Gastroesophageal sphincter (tissue), 4 donors: ENCODE measurements around the gene SLC25A10. TPM values are rescaled to one million over a fixed set of nuclear protein-coding genes. Genes with fewer than 3 reads are reported as not detected.

ENCODE experiments used
- ATAC-seq: fragments of 150-250 bp; one replicate; pipeline ENCODE4 v1.9.1; 2016; ENCODE audit warnings: mild to moderate bottlenecking, moderate library complexity
- H3K27ac ChIP-seq, 4 donors: fragments of 200-600 bp; sonication (generic) in 3 of 4; 1 replicate in 3 of 4; 2 replicates in 1 of 4; pipeline ENCODE4 v1.5.1; 2016 to 2019
- H3K27me3 ChIP-seq: fragments of 200-600 bp; sonication (generic); one replicate; pipeline ENCODE4 v1.5.1; 2019
- H3K36me3 ChIP-seq, 2 donors: fragments of 200-600 bp; sonication (generic); one replicate each; pipeline ENCODE4 v1.5.1; 2019; ENCODE audit warnings: control low read depth in 1 of 2
- H3K4me1 ChIP-seq, 3 donors: fragments of 200-600 bp; sonication (generic); 1 replicate in 2 of 3; 2 replicates in 1 of 3; pipeline ENCODE4 v1.5.1; 2016 to 2019; ENCODE audit warnings: control low read depth in 2 of 3
- H3K4me3 ChIP-seq, 2 donors: fragments of 200-600 bp; sonication (generic); one replicate each; pipeline ENCODE4 v1.5.1; 2019; ENCODE audit warnings: mild to moderate bottlenecking in 1 of 2, moderate library complexity in 1 of 2
- H3K9me3 ChIP-seq, 3 donors: fragments of 200-600 bp; sonication (generic); one replicate each; pipeline ENCODE4 v1.5.1; 2017 to 2019; ENCODE audit warnings: control low read depth in 2 of 3
- EP300 ChIP-seq: sonication (generic); formaldehyde crosslinking; IDR thresholded peaks from one replicate; pipeline ENCODE4 v1.6.1; 2017; ENCODE audit warnings: antibody characterized with exemption, mild to moderate bottlenecking
- POLR2A ChIP-seq, 2 donors: fragments of 450-650 bp; IDR thresholded peaks; one replicate each; pipeline ENCODE4 v1.6.1; 2017; ENCODE audit warnings: antibody characterized with exemption in 2 of 2, mild to moderate bottlenecking in 2 of 2, moderate library complexity in 1 of 2
- POLR2AphosphoS5 ChIP-seq: sonication (generic); formaldehyde crosslinking; IDR thresholded peaks from one replicate; pipeline ENCODE4 v1.6.1; 2017; ENCODE audit warnings: antibody characterized with exemption
- WGBS, 2 donors: methylation state at CpG; one replicate each; pipeline ENCODE4 v1.1.5; 2018; ENCODE audit warnings: low coverage in 1 of 2; 5-methylcytosine and 5-hydroxymethylcytosine counted together
- total RNA-seq, 4 donors: library from RNA; depleted of rRNA; stranded (reverse); fragments of >200 nt; gene quantifications; one replicate each; pipeline ENCODE4 v1.1.0, GENCODE V29; 2016
- TF ChIP-seq, protein P1 (sequence below), 4 experiments: fragments of 200-600 bp in 2 of 4; fragments of 450-650 bp in 2 of 4; sonication (generic) in 1 of 4; IDR thresholded peaks; one replicate each; pipeline ENCODE4 v1.5.1; 2017 to 2019; ENCODE audit warnings: antibody characterized with exemption in 4 of 4, mild to moderate bottlenecking in 2 of 4, moderate library complexity in 2 of 4

Gene SLC25A10
- total RNA-seq, 4 donors from 2014 or later: 3.0 to 8.8 (median 5.0) TPM

DNA sequence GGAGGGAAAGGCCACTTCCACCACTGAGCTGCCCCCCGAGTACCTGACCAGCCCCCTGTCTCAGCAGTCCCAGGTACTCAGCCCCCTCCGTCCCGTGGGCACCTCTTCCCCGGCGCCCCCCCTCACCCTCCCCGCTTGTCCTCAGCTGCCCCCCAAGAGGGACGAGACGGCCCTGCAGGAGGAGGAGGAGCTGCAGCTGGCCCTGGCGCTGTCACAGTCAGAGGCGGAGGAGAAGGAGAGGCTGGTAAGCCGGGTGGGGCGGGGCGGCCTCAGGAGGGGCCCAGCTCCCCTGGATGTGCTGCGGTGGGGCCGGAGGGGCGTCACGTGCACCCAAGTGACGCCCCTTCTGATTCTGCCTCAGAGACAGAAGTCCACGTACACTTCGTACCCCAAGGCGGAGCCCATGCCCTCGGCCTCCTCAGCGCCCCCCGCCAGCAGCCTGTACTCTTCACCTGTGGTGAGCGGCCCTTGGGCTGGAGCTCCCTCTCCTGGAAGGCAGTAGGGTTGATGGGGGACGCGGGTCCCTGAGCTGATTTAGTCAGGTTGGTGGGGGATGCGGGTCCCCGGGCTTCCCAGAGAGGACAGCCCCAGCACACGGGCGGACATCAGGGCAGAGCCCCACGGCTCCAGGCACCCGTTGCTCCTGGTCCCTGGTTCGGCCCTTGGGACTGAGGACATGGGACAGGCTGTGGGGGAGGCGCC is 18.4 kb upstream of the SLC25A10 start:
- Histone ChIP-seq H3K27me3 (no peaks in the 10 kb centered on the region), H3K9me3 (no peaks in the 10 kb centered on the region), H3K27ac (no peak overlapping the region), H3K36me3 (peaks cover 0 to 100% of the 10 kb centered on the region in 2 donors), H3K4me3 (no peak overlapping the region), H3K4me1 (no peaks in the 10 kb centered on the region)
- TF ChIP-seq, protein P1, sequence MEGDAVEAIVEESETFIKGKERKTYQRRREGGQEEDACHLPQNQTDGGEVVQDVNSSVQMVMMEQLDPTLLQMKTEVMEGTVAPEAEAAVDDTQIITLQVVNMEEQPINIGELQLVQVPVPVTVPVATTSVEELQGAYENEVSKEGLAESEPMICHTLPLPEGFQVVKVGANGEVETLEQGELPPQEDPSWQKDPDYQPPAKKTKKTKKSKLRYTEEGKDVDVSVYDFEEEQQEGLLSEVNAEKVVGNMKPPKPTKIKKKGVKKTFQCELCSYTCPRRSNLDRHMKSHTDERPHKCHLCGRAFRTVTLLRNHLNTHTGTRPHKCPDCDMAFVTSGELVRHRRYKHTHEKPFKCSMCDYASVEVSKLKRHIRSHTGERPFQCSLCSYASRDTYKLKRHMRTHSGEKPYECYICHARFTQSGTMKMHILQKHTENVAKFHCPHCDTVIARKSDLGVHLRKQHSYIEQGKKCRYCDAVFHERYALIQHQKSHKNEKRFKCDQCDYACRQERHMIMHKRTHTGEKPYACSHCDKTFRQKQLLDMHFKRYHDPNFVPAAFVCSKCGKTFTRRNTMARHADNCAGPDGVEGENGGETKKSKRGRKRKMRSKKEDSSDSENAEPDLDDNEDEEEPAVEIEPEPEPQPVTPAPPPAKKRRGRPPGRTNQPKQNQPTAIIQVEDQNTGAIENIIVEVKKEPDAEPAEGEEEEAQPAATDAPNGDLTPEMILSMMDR (IDR thresholded peaks at IDR 0.05): no peak
- no peak for TF ChIP-seq POLR2AphosphoS5
- TF ChIP-seq POLR2A (IDR thresholded peaks at IDR 0.05): no peak
- TF ChIP-seq EP300: no peak
- no peak for ATAC-seq
- 83% methylated on average over 8 of the region's 35 CpGs; no CpG with 5 or more reads in 1 of the 2 donors for WGBS, 2 donors

- Histone ChIP-seq H3K9me3 (no peaks in the 10 kb centered on the region), H3K27me3 (no peaks in the 10 kb centered on the region), H3K27ac (no peak overlapping the region), H3K4me3 (no peak overlapping the region), H3K4me1 (no peaks in the 10 kb centered on the region), H3K36me3 (peaks cover 0 to 100% of the 10 kb centered on the region in 2 donors)
- 76% methylated on average over 4 of the region's 19 CpGs; no CpG with 5 or more reads in 1 of the 2 donors for WGBS, 2 donors
- TF ChIP-seq POLR2AphosphoS5: no peak
- no peak for TF ChIP-seq POLR2A (IDR thresholded peaks at IDR 0.05)
- no peak for TF ChIP-seq EP300
- TF ChIP-seq, protein P1 (IDR thresholded peaks at IDR 0.05): no peak
- no peak for ATAC-seq
Measured at GRCh38 chr17:81694810-81695209, 17.3 kb upstream of the SLC25A10 start.

- no peak for ATAC-seq
- H3K4me1 ChIP-seq: no peaks in the 10 kb centered on the region
- no CpG with 5 or more reads among the region's 6 CpGs for WGBS, 2 donors
- H3K4me3 ChIP-seq: no peak overlapping the region
- TF ChIP-seq, protein P1 (IDR thresholded peaks at IDR 0.05): no peak
- TF ChIP-seq POLR2A (IDR thresholded peaks at IDR 0.05): no peak
- no peak for TF ChIP-seq EP300
- TF ChIP-seq POLR2AphosphoS5: no peak
- no peak overlapping the region for H3K27ac ChIP-seq
- H3K36me3 ChIP-seq: peaks cover 0 to 98% of the 10 kb centered on the region in 2 donors
- H3K27me3 ChIP-seq: no peaks in the 10 kb centered on the region
- no peaks in the 10 kb centered on the region for H3K9me3 ChIP-seq
Measured at GRCh38 chr17:81695211-81695610, 16.9 kb upstream of the SLC25A10 start.

GRCh38 chr17:81695801-81696200 is 16.3 kb upstream of the SLC25A10 start:
- H3K9me3 ChIP-seq: no peaks in the 10 kb centered on the region
- H3K27ac ChIP-seq: no peak overlapping the region
- no peak for ATAC-seq
- H3K4me3 ChIP-seq: no peak overlapping the region
- no peaks in the 10 kb centered on the region for H3K27me3 ChIP-seq
- peaks cover 0 to 5% (median 0%) of the 10 kb centered on the region in 3 donors for H3K4me1 ChIP-seq
- TF ChIP-seq POLR2A (IDR thresholded peaks at IDR 0.05) (no peak), EP300 (no peak), POLR2AphosphoS5 (no peak)
- TF ChIP-seq, protein P1 (IDR thresholded peaks at IDR 0.05): no peak
- peaks cover 0 to 98% of the 10 kb centered on the region in 2 donors for H3K36me3 ChIP-seq
- no CpG with 5 or more reads among the region's 22 CpGs for WGBS, 2 donors
